ENCODE measurements around the gene LAYN. TPM values are rescaled to one million over a fixed set of nuclear protein-coding genes. Genes with fewer than 3 reads are reported as not detected.

LAYN gene
- total RNA-seq, 1 donor from 2014 or later, result 9.2 TPM

GRCh38 chr11:111531687-111532364 is 8.7 kb upstream of the LAYN start:
- Mint-ChIP-seq H3K27me3 (peaks cover 17% of the 10 kb centered on the region), H3K4me1 (ENCODE audit: unreplicated experiment) (peaks cover 4% of the 10 kb centered on the region), H3K4me3 (no peak overlapping the region), H3K9me3 (no peaks in the 10 kb centered on the region), H3K27ac (no peak overlapping the region), H3K36me3 (no peaks in the 10 kb centered on the region)
- no peak for DNase-seq (ENCODE audit: extremely low spot score, unreplicated experiment)
- no peak for TF ChIP-seq CTCF (conservative IDR thresholded peaks at IDR 0.05)

GRCh38 chr11:111532365-111532709 is 8.2 kb upstream of the LAYN start:
- Mint-ChIP-seq H3K27ac (no peak overlapping the region), H3K27me3 (peaks cover 21% of the 10 kb centered on the region), H3K4me1 (ENCODE audit: unreplicated experiment) (peaks cover 2% of the 10 kb centered on the region), H3K4me3 (no peak overlapping the region), H3K9me3 (no peaks in the 10 kb centered on the region), H3K36me3 (no peaks in the 10 kb centered on the region)
- DNase-seq (ENCODE audit: extremely low spot score, unreplicated experiment), result no peak
- no peak for TF ChIP-seq CTCF (conservative IDR thresholded peaks at IDR 0.05)

GRCh38 chr11:111535281-111535680 is 5.2 kb upstream of the LAYN start:
- peaks cover 11% of the 10 kb centered on the region for H3K4me1 Mint-ChIP-seq (ENCODE audit: unreplicated experiment)
- no peak overlapping the region for H3K27ac Mint-ChIP-seq
- H3K9me3 Mint-ChIP-seq, result peaks cover 4% of the 10 kb centered on the region
- H3K27me3 Mint-ChIP-seq, result peaks cover 49% of the 10 kb centered on the region
- no peaks in the 10 kb centered on the region for H3K36me3 Mint-ChIP-seq
- TF ChIP-seq CTCF (conservative IDR thresholded peaks at IDR 0.05), result no peak
- H3K4me3 Mint-ChIP-seq, result no peak overlapping the region
- no peak for DNase-seq (ENCODE audit: extremely low spot score, unreplicated experiment)

GRCh38 chr11:111537336-111537860 is 3.1 kb upstream of the LAYN start:
- peaks cover 62% of the 10 kb centered on the region for H3K27me3 Mint-ChIP-seq
- H3K36me3 Mint-ChIP-seq, result peaks cover 4% of the 10 kb centered on the region
- TF ChIP-seq CTCF (conservative IDR thresholded peaks at IDR 0.05), result no peak
- H3K4me1 Mint-ChIP-seq (ENCODE audit: unreplicated experiment), result peaks cover 23% of the 10 kb centered on the region
- peaks cover 4% of the 10 kb centered on the region for H3K9me3 Mint-ChIP-seq
- H3K4me3 Mint-ChIP-seq, result no peak overlapping the region
- no peak for DNase-seq (ENCODE audit: extremely low spot score, unreplicated experiment)
- no peak overlapping the region for H3K27ac Mint-ChIP-seq

GRCh38 chr11:111538407-111539114 is 2.0 kb upstream of the LAYN start:
- Mint-ChIP-seq H3K27me3 (peaks cover 73% of the 10 kb centered on the region), H3K4me1 (ENCODE audit: unreplicated experiment) (peaks cover 23% of the 10 kb centered on the region), H3K4me3 (peak overlapping the region; percentile 71), H3K9me3 (peaks cover 4% of the 10 kb centered on the region), H3K36me3 (peaks cover 4% of the 10 kb centered on the region), H3K27ac (peak overlapping the region; percentile 16)
- TF ChIP-seq CTCF (conservative IDR thresholded peaks at IDR 0.05), result no peak
- no peak for DNase-seq (ENCODE audit: extremely low spot score, unreplicated experiment)
